GM23248 (cell line): Measurements from ENCODE around the gene FER1L5.

Experiments used
- EZH2 ChIP-seq: fragments of 200-600 bp; sonication (generic); IDR thresholded peaks from 2 replicates; pipeline ENCODE4 v1.6.1; 2018; ENCODE audit warnings: antibody characterized with exemption, mild to moderate bottlenecking; ENCODE audit not compliant: insufficient read depth, poor library complexity, severe bottlenecking
- EZH2phosphoT487 ChIP-seq: fragments of 200-600 bp; sonication (generic); IDR thresholded peaks from 2 replicates; pipeline ENCODE4 v1.6.1; 2018; ENCODE audit warnings: antibody characterized with exemption, moderate library complexity, mild to moderate bottlenecking, low read depth; ENCODE audit not compliant: insufficient read depth

DNA sequence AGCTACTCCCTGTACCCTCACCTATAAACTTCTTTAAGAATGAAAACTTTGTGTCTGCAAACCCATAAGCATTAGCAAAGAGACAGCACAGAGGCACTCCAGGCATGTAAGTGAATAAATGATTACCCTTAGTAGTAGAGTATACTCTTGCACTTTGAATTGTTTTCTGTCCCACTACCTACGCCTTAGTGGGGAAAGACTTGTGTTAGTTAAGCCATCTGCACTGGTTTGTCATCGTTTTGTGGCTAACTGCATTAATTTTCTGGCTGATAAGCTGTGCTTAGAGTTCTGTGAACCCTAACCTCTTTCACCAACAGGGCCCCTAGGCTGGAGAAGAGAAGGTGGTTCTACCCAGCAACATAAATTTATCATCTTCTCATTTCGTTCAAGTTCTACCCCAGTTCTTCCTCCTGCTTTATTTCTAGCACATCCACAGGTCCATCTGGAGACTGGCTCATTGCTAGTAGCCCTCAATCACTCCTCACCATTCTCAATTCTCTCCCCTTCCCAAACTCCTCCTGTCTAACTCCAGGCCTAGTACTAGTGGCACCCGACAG, 96.6 kb downstream of the FER1L5 start:
- TF ChIP-seq EZH2 (no peak), EZH2phosphoT487 (no peak)
